Chondrocyte (in vitro differentiated cells): Measurements from ENCODE around the gene HRC. TPM values are rescaled to one million over a fixed set of nuclear protein-coding genes. Genes with fewer than 3 reads are reported as not detected.

ENCODE experiments used
- DNase-seq: peaks from one replicate; pipeline ENCODE4 v3.0.0; 2021; ENCODE audit warnings: mixed read lengths, low spot score
- H3K27ac Mint-ChIP-seq: one replicate; pipeline ENCODE4 v1.8.0; 2021; ENCODE audit warnings: mild to moderate bottlenecking, moderate library complexity, mixed read lengths; ENCODE audit not compliant: unreplicated experiment
- H3K27me3 Mint-ChIP-seq: 2 replicates; pipeline ENCODE4 v1.8.0; 2021; ENCODE audit warnings: low read depth, mixed read lengths
- H3K36me3 Mint-ChIP-seq: 2 replicates; pipeline ENCODE4 v1.8.0; 2021; ENCODE audit warnings: low read depth, mixed read lengths
- H3K4me1 Mint-ChIP-seq: 2 replicates; pipeline ENCODE4 v1.8.0; 2021; ENCODE audit warnings: low read depth, mild to moderate bottlenecking, mixed read lengths
- H3K4me3 Mint-ChIP-seq: one replicate; pipeline ENCODE4 v1.8.0; 2021; ENCODE audit warnings: mild to moderate bottlenecking, moderate library complexity, mixed read lengths; ENCODE audit not compliant: unreplicated experiment
- H3K9me3 Mint-ChIP-seq: 2 replicates; pipeline ENCODE4 v1.8.0; 2021; ENCODE audit warnings: low read depth, mixed read lengths
- total RNA-seq: library from RNA; stranded (reverse); gene quantifications from 3 replicates; pipeline ENCODE4 v1.2.1, GENCODE V29; 2021
- TF ChIP-seq, protein P1 (sequence below): fragments of 200-600 bp; sonication (generic); IDR thresholded peaks from 2 replicates; pipeline ENCODE4 v1.5.0; 2021; ENCODE audit warnings: antibody characterized with exemption, mild to moderate bottlenecking, moderate library complexity

The HRC gene
- total RNA-seq, 1 donor from 2014 or later, result not detected

DNA sequence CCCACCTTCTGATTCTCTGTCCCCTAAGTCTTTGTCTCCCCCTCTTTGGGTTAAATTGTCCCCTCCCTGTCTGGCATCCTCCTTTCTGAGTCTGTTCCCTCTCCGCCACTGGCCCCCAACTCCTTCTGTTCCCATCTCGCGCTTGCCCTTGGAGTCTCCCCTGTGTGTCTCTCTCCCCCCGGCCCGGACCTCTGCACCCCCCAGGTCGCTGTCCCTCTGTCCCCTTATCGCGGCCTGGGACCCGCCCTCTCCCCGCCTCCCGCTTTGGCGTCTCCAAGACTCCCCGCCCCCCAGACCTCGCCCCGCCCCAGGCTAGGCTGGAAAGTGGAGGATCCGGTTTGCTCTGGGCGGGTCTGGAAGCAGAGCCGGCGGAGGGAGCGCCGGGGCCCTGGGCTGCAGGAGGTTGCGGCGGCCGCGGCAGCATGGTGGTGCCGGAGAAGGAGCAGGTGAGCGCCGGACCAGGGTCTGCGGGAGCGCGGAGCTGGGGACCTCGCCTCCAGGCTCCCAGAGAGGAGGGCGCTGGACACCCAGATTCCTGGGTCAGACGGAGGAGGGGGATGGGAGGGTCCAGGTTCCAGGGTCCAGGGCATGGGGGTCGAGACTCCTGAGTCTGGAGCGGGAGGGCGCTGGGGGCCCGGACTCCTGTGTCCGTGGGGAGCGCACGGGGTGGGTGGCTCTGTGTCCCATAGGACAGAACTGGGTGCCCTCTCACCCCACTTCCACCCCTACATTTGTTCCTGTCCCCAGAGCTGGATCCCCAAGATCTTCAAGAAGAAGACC is 2.4 kb upstream of the HRC start, which contains the start of gene TRPM4:
TRPM4 (plus strand) TSS at position 348 of the 780 bp plus-strand sequence; CDS start at position 423, 75 bp downstream.
- TF ChIP-seq, protein P1, sequence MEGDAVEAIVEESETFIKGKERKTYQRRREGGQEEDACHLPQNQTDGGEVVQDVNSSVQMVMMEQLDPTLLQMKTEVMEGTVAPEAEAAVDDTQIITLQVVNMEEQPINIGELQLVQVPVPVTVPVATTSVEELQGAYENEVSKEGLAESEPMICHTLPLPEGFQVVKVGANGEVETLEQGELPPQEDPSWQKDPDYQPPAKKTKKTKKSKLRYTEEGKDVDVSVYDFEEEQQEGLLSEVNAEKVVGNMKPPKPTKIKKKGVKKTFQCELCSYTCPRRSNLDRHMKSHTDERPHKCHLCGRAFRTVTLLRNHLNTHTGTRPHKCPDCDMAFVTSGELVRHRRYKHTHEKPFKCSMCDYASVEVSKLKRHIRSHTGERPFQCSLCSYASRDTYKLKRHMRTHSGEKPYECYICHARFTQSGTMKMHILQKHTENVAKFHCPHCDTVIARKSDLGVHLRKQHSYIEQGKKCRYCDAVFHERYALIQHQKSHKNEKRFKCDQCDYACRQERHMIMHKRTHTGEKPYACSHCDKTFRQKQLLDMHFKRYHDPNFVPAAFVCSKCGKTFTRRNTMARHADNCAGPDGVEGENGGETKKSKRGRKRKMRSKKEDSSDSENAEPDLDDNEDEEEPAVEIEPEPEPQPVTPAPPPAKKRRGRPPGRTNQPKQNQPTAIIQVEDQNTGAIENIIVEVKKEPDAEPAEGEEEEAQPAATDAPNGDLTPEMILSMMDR, result no peak
- peaks cover 3% of the 10 kb centered on the region for H3K9me3 Mint-ChIP-seq
- H3K36me3 Mint-ChIP-seq, result peaks cover 12% of the 10 kb centered on the region
- peaks cover 3% of the 10 kb centered on the region for H3K27me3 Mint-ChIP-seq
- DNase-seq, result no peak
- peak within 1 kb of the TSS; percentile 77 for H3K4me3 Mint-ChIP-seq
- peak within 1 kb of the TSS; percentile 88 for H3K27ac Mint-ChIP-seq
- peaks cover 19% of the 10 kb centered on the region for H3K4me1 Mint-ChIP-seq

DNA sequence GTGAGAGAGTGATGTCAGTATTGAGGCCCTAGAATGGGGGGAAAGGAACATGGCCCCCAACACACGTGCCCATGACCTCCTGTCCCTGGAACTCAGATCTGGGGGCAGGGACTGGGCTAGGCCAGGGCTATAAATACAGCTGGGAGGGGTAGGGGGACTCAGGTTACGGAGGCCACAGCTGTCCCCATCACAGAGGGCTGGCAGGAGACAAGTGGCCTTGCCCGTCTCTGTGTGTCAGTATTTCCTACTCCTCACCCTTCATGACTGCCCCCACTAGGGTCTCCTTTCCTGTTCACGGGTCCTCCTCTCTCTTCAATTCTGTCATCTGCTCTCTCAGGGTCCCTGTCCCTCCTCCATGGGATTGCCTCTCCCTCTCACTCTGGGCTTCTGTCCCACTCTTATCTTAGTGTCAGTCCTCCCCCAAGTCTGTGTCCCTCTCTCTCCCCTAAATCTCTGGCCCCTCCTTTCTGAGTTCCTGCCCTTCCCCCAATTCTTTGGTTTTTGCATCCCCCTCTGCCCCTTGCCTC is 687 bp upstream of the HRC start:
- Mint-ChIP-seq H3K4me1 (peaks cover 24% of the 10 kb centered on the region), H3K27me3 (peaks cover 3% of the 10 kb centered on the region), H3K4me3 (no peak overlapping the region), H3K9me3 (peaks cover 3% of the 10 kb centered on the region), H3K27ac (no peak overlapping the region), H3K36me3 (peaks cover 10% of the 10 kb centered on the region)
- TF ChIP-seq, protein P1, result no peak
- DNase-seq, result no peak

DNA sequence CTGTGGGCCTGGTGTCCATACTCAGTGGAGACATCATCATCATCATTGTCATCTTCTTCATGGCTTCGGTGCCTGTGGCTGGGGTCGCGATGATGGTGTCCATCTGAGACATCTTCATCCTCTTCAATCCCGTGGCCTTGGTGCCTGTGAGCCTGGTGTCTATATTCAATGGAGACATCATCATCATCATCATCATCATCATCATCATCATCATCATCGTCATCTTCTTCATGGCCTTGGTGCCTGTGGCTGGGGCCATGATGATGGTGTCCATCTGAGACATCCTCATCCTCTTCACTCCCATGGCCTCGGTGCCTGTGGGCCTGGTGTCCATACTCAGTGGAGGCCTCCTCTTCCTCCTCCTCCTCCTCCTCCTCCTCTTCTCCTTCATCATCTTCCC is 917 bp downstream of the HRC start:
- Mint-ChIP-seq H3K27ac (no peak overlapping the region), H3K4me1 (peaks cover 20% of the 10 kb centered on the region)
- TF ChIP-seq, protein P1, result no peak

DNA sequence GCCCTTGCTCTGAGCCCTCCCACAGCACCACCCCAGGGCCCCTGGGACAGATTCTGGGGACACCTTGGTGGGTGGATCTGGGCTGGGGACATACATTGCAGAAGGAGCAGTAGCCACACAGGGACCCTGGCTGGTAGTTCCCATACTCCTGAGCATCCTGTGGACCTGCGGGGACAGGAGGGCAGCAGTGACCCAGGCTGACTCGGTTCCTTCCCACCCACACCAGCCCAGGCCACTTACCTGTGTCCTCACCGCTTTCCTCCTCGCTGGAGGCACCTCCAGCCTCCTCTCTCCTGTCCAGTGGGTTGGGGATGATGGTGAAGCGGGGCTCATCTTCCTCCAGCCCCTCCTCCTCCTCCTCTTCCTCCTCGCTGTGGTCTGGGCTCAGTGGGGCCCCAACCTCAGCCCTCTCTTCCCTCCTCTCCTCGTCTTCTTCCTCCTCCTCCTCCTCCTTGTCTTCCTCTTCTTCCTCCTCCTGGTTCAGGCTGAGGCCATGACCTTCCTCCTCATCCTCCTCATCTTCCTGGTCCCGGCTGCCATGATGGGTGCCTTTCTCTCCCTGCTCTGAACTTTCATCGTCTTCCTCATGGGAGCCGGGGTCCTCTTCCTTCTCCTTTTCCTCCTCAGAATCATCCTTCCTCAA is 1.9 kb downstream of the HRC start:
- DNase-seq, result no peak
- H3K27ac Mint-ChIP-seq, result no peak overlapping the region
- H3K4me3 Mint-ChIP-seq, result no peak overlapping the region
- peaks cover 23% of the 10 kb centered on the region for H3K4me1 Mint-ChIP-seq
- peaks cover 3% of the 10 kb centered on the region for H3K9me3 Mint-ChIP-seq
- H3K27me3 Mint-ChIP-seq, result peaks cover 3% of the 10 kb centered on the region
- H3K36me3 Mint-ChIP-seq, result peaks cover 1% of the 10 kb centered on the region
- TF ChIP-seq, protein P1, result no peak

More for the DNA sequence above, 917 bp downstream of the HRC start:
- Mint-ChIP-seq H3K27me3 (peaks cover 3% of the 10 kb centered on the region), H3K36me3 (peaks cover 1% of the 10 kb centered on the region), H3K9me3 (peaks cover 3% of the 10 kb centered on the region), H3K4me3 (no peak overlapping the region)
- no peak for DNase-seq

DNA sequence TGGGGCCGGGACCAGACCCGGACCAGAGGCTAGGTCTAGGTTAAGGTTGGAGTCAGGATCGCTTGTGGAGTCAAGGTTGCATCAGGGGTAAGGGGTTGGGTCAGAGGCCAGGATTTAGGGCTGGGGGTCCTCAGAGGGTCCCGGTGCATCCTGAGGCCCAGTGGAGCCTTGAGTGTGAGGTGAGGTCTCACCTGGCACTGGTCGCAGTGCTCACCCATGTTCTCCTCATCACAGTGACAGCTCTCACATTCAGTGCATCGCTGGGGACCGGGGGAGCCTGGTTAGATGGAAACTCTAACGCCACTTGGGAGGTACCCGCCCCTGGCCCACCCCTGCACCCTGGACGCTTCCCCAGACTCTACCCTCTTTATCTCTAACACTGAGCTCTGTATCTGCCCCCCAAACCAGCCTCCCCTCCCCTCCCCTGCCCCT is 3.1 kb downstream of the HRC start:
- Mint-ChIP-seq H3K9me3 (peaks cover 3% of the 10 kb centered on the region), H3K4me1 (peaks cover 18% of the 10 kb centered on the region), H3K27ac (no peak overlapping the region), H3K27me3 (peaks cover 3% of the 10 kb centered on the region), H3K36me3 (peaks cover 1% of the 10 kb centered on the region), H3K4me3 (no peak overlapping the region)
- DNase-seq, result no peak
- TF ChIP-seq, protein P1, result no peak
